ENCODE measurements around the gene OR5AU1.

The OR5AU1 gene

GRCh38 chr14:21106176-21106497 is 49.7 kb downstream of the OR5AU1 start:
- FAIRE-seq = no peak

GRCh38 chr14:21105095-21105494 is 50.8 kb downstream of the OR5AU1 start:
- no peak for FAIRE-seq
